GM21737 (cell line): ENCODE data around the gene JTB.

Experiments used
- ATAC-seq: cut with Tn5 transposase; IDR thresholded peaks from one replicate; pipeline ENCODE4 v1.9.1; 2021; ENCODE audit warnings: mild to moderate bottlenecking, moderate library complexity; ENCODE audit not compliant: unreplicated experiment

JTB gene

DNA sequence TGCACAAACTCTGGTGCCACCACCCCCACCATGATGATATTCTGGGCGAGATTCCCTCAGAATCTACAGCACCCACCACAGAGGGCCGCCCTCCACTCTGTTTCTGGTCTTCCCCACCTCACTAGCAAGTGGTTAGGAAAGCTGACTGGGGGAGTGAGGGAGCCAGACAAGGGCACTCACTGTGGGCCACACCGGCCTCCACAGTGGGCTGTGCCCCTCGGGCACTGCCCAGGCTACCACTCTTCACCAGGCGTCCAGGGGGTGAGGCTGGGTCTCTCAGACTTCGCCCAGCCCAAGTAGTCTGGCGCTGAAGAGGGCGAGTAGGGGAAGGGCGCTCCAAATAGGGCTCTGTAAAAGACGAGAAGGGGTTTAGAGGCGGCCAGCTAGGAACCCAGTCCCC lies 43.5 kb downstream of the JTB start:
- no peak for ATAC-seq

- no peak for ATAC-seq
These were observed 44.0 kb downstream of the JTB start for GRCh38 chr1:153933430-153933829.

- no peak for ATAC-seq
These were observed 45.0 kb downstream of the JTB start for GRCh38 chr1:153932156-153933131.

DNA sequence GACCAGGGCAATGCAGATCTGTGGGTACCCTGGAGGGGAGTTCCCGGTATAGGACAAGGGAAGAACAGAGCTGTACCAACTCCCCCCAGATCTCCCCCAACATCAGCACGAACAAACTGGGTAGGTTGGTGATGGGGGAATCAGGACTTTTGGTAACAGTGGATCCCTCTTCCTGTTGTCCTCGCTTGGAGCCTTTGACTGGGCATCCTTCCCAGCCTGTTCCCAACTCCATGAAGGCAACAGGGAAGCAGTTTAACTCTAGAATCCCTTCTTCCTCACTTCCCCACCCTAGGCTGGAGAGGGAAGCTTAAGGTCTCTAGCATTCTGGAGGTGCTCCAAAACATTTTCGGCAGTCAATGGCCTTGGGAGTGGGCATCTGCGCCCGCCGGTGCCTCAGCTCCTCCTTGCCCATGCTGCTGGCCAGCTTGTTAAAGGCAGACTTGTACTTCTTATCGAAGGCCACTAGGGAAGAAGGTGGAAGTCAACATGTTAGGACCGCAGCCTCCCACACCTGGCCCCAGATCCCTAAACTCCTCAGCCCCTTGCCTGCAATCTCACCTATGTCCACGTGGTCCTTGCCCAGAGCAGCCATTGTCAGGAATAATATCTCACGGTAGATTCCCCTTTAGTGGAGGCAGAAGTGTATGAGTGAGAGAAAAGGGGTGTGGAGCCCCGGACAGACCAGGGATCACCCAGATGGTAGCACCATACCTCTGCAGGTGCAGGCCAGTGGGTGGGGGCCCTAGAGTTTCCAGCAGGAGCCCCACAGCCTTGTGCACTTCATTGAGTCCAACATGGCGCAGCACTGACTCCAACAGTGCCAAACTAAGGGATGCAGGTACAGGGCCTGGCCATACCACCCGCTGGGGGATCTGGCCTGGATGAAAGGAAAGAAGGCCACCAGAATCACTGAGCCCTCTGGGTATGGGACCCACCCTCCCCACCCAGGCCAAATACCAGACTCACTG lies 47.2 kb downstream of the JTB start:
- no peak for ATAC-seq

GRCh38 chr1:153929426-153929825 lies 48.0 kb downstream of the JTB start:
- ATAC-seq = no peak

GRCh38 chr1:153928791-153929341 lies 48.6 kb downstream of the JTB start:
- no peak for ATAC-seq

DNA sequence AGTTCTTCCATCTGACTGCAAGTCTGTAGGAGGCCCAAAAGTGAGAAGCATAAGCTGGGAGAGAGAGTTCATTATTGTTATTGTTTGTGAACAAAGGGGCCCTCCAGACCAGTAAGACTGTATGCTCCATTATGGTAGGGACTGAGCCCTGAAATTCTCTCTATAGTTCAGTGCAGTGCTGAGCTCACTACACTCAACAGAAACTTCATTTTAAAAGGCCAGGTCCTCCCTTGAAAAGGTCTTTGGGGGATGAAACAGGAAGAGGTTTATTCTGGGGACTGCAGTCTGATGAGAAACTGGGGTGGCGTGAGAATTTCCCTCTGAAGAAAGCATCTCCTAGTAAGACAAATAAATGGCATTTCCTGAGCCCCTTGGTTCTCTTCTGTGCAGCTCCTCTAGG lies 49.2 kb downstream of the JTB start:
- ATAC-seq = no peak

- ATAC-seq = no peak
These were observed 51.1 kb downstream of the JTB start for GRCh38 chr1:153926405-153926804.
